Activated CD4-positive, alpha-beta T cell treated with anti-CD3 and anti-CD28 coated beads, Interleukin-2, amount 10 ng/mL, durations not matched to agents 7 days and 5 days (primary cell): ENCODE data around the gene GHRL. TPM values are rescaled to one million over a fixed set of nuclear protein-coding genes. Genes with fewer than 3 reads are reported as not detected.
A peak's percentile ranks its signal among the peaks of the same experiment; 100 is the strongest.

Experiments used
- CTCF ChIA-PET: fragments of 350-600 bp; sonication (Branson Sonifier 250); formaldehyde crosslinking; loops from one replicate; lab custom pipeline; 2021; ENCODE audit warnings: antibody characterized with exemption; lab: Charles Lee
- POLR2A ChIA-PET: fragments of 350-600 bp; sonication (Branson Sonifier 250); formaldehyde crosslinking; loops from one replicate; lab custom pipeline; 2021; ENCODE audit warnings: antibody characterized with exemption; lab: Charles Lee
- DNase-seq: peaks from one replicate; pipeline ENCODE4 v3.0.0-alpha.2; 2020
- H3K27ac Mint-ChIP-seq: one replicate; pipeline ENCODE4 v1.8.0; 2021; ENCODE audit warnings: mild to moderate bottlenecking, moderate library complexity, mixed read lengths
- H3K27me3 Mint-ChIP-seq: one replicate; pipeline ENCODE4 v1.8.0; 2021; ENCODE audit warnings: mixed read lengths
- H3K36me3 Mint-ChIP-seq: one replicate; pipeline ENCODE4 v1.8.0; 2021; ENCODE audit warnings: low read depth, mixed read lengths
- H3K4me1 Mint-ChIP-seq: one replicate; pipeline ENCODE4 v1.8.0; 2021; ENCODE audit warnings: mixed read lengths
- H3K4me3 Mint-ChIP-seq: one replicate; pipeline ENCODE4 v1.8.0; 2021; ENCODE audit warnings: mild to moderate bottlenecking, moderate library complexity, mixed read lengths
- H3K9me3 Mint-ChIP-seq: one replicate; pipeline ENCODE4 v1.8.0; 2021; ENCODE audit warnings: mixed read lengths
- total RNA-seq, 2 experiments: library from RNA; stranded (reverse); gene quantifications; one replicate each; pipeline ENCODE4 v1.2.3, GENCODE V29; 2021

The GHRL gene
- total RNA-seq, 2 experiments from 2014 or later: 0.30 to 0.56 TPM

DNA sequence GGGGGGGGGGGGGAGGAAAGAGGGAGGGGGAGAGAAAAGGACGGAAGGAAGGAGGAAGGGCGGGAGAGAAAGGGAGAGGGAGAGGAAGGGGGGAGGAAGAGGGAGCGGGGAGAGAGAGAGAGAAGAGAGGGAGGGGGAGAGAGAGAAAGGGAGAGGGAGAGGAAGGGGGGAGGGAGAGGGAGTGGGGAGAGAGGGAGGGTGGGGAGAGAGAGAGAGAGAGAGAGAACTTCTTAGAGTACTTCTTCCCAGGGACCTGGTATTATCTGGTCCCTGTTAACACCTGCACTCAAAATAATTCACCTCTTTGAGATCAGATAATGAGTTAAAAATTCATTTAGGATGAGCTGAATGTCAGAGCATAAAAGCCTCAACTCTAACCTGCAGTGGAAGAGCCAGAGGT is 27.1 kb upstream of the GHRL start:
- ChIA-PET POLR2A (no interaction called here), CTCF (no interaction called here)
- no peaks in the 10 kb centered on the region for H3K9me3 Mint-ChIP-seq
- peaks cover 27% of the 10 kb centered on the region for H3K4me1 Mint-ChIP-seq
- peak overlapping the region; percentile 90 for H3K27ac Mint-ChIP-seq
- H3K4me3 Mint-ChIP-seq: peak overlapping the region; percentile 94
- H3K36me3 Mint-ChIP-seq: peaks cover 10% of the 10 kb centered on the region
- DNase-seq: no peak
- peaks cover 3% of the 10 kb centered on the region for H3K27me3 Mint-ChIP-seq

DNA sequence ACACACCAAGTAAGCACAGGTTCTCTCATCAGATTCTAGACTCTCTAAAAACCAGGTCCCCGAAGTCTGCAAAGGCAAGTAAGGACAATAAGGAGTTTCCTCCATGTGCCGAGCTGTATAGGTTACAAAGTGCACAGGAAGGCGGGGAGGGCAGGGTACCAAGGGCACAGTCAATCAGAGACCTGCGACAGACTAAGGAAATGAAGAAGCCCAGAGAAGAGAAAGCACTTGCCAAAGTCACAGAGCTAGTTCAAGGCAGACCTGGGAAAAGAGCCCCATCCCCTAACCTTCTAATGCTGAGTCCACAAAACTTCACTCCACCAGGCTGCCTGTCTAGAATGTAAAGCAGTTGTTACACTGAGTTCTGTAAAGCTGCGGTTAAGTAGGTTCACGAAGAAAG is 26.5 kb upstream of the GHRL start:
- ChIA-PET CTCF (interaction anchor here (0.8 kb wide), 1 partner anchor 32 kb away, joined by 4 read pairs; no protein-coding TSS in a partner anchor), POLR2A (no interaction called here)
- Mint-ChIP-seq H3K27me3 (no peaks in the 10 kb centered on the region), H3K4me1 (peaks cover 27% of the 10 kb centered on the region), H3K36me3 (peaks cover 14% of the 10 kb centered on the region), H3K27ac (peak overlapping the region; percentile 79), H3K4me3 (peak overlapping the region; percentile 73), H3K9me3 (no peaks in the 10 kb centered on the region)
- no peak for DNase-seq

DNA sequence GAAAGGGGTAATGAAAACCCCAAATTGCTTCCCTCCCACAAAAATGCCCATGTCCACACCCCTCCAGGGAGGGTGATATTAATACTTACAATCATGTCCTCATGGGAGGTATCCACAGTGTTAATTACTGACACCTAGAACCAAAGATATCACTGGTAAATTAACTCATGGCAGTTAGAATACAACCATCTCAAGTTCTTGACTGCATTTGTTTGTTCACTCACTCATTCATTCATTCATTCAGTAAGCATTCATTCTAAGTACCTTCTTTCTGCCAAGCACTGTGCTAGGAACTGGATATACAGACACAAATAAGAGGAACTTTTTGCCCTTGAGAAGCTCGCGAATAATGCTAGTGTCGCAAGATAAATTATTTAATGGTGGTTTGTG is 25.2 kb upstream of the GHRL start:
- no peak for DNase-seq
- no peaks in the 10 kb centered on the region for H3K9me3 Mint-ChIP-seq
- H3K4me1 Mint-ChIP-seq: peaks cover 27% of the 10 kb centered on the region
- H3K36me3 Mint-ChIP-seq: peaks cover 17% of the 10 kb centered on the region
- no peak overlapping the region for H3K4me3 Mint-ChIP-seq
- POLR2A ChIA-PET: no interaction called here
- H3K27me3 Mint-ChIP-seq: no peaks in the 10 kb centered on the region
- CTCF ChIA-PET: no interaction called here
- peak overlapping the region; percentile 28 for H3K27ac Mint-ChIP-seq

DNA sequence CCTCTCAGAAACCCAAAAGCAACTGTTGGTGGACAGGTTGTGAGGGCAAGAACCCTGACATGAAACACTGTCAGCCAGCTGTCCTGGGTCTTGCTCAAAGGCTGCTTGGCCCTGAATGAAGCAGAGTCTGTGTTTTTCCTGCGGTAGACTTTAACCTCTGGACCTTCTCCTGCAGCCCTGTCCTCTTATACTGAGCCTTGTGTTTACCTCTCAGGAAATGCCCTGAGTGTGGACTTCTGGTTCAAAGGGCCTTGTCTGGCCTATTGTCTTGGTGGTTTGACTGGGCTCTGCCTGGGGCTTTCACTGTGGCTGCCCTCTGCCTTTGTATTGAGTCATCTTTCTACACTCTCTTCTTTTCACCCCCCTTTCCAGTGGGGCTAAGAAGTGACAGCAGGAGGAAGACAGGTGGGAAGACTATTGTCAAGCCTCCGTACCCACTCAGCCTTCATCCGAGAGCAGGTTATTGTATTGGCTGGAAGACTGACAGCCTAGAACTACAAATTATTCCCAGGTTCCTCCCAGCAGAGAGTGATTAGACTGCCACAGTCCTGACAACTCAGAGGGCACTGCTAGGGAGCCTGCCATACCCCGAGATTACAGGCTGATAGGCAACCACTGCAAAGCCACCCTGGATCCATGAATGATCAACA is 24.7 kb upstream of the GHRL start:
- H3K27me3 Mint-ChIP-seq: no peaks in the 10 kb centered on the region
- POLR2A ChIA-PET: no interaction called here
- peak overlapping the region; percentile 13 for H3K27ac Mint-ChIP-seq

DNA sequence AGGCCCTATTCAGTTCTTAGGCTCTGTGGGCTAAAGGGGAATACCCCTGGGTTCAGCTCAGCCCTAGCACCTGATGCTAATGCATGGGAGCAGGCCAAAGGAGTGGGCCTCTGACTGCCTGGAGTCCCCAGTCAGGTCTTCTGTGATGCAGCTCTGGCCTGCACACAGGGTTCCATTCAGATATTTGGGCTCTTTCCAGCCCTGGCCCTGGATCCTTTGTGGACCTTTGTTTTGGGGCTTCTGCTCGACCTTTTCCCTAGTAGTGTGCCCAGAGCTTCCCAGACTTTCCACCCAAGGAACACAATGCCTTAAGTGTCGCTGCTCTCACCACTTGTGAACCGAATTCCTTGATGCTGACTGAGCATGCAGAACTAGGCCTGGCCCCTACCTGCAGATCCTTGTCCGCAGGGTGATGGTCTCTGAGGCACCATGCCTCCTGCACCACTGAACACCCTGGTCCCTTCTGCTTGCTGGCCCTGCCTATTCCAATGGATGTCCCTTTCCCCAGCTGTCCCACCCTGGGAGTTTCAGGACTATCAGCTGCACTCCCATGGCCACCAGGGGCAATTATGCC is 23.1 kb upstream of the GHRL start:
- Mint-ChIP-seq H3K36me3 (peaks cover 27% of the 10 kb centered on the region), H3K4me1 (peaks cover 18% of the 10 kb centered on the region), H3K27ac (no peak overlapping the region), H3K27me3 (no peaks in the 10 kb centered on the region), H3K9me3 (no peaks in the 10 kb centered on the region), H3K4me3 (no peak overlapping the region)
- DNase-seq: no peak
- CTCF ChIA-PET: interaction anchor here (0.6 to 2.0 kb wide), 3 partner anchors 29 to 383 kb away, joined by 4 to 6 read pairs (median 5); no protein-coding TSS in a partner anchor
- POLR2A ChIA-PET: interaction anchor here (0.6 kb wide), 1 partner anchor 10 kb away, joined by 3 read pairs; no protein-coding TSS in a partner anchor

More for the DNA sequence above, 24.7 kb upstream of the GHRL start:
- Mint-ChIP-seq H3K36me3 (peaks cover 21% of the 10 kb centered on the region), H3K4me1 (peaks cover 27% of the 10 kb centered on the region), H3K9me3 (no peaks in the 10 kb centered on the region), H3K4me3 (no peak overlapping the region)
- CTCF ChIA-PET: no interaction called here
- DNase-seq: no peak

DNA sequence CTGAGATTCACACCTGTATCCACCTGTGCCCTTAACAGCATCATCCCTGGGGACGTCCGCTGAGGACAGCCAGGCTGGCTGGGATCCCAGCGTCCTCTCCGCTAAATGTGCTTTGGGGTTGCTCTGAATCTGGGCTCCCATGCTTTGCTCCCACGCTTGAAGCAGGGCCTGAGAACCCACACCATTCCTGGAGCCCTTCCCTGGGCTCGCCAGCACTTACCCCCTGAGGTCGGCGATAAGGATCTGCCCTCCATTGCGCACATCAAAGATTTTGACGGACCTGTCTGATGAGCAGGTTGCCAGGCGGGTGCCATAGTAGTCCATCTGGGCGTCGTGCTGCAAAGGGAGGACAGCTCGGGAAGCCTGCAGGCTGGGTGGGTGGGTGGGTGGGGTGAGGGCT is 22.4 kb upstream of the GHRL start:
- Mint-ChIP-seq H3K4me1 (peaks cover 18% of the 10 kb centered on the region), H3K27me3 (no peaks in the 10 kb centered on the region), H3K27ac (no peak overlapping the region), H3K4me3 (no peak overlapping the region), H3K9me3 (no peaks in the 10 kb centered on the region), H3K36me3 (peaks cover 35% of the 10 kb centered on the region)
- ChIA-PET POLR2A (no interaction called here), CTCF (interaction anchor here (0.9 to 2.0 kb wide), 2 partner anchors 28 to 383 kb away, joined by 4 to 6 read pairs; no protein-coding TSS in a partner anchor)
- no peak for DNase-seq

DNA sequence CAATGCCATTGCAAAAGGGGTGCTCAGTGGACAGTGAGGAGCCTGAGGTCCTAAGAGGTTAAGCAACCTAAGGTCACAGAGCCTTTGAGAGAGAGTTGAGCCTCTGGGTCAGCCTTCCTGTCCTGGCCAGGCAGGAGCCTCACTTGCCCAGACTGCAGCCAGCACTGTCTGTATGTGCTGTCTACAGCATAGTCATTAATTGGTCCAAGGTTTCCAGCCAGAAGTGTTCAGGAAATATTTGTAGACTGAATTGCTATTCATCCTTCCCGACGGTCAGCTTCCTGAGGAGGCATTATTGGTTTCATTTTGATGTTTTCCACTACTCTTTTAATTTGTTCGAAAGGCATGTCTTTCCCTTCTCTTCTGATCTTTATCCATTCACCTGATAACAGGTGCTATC is 20.1 kb upstream of the GHRL start:
- no peaks in the 10 kb centered on the region for H3K9me3 Mint-ChIP-seq
- POLR2A ChIA-PET: no interaction called here
- no peak overlapping the region for H3K27ac Mint-ChIP-seq
- H3K36me3 Mint-ChIP-seq: peaks cover 46% of the 10 kb centered on the region
- DNase-seq: no peak
- no peaks in the 10 kb centered on the region for H3K27me3 Mint-ChIP-seq
- CTCF ChIA-PET: no interaction called here
- peaks cover 1% of the 10 kb centered on the region for H3K4me1 Mint-ChIP-seq
- H3K4me3 Mint-ChIP-seq: no peak overlapping the region

DNA sequence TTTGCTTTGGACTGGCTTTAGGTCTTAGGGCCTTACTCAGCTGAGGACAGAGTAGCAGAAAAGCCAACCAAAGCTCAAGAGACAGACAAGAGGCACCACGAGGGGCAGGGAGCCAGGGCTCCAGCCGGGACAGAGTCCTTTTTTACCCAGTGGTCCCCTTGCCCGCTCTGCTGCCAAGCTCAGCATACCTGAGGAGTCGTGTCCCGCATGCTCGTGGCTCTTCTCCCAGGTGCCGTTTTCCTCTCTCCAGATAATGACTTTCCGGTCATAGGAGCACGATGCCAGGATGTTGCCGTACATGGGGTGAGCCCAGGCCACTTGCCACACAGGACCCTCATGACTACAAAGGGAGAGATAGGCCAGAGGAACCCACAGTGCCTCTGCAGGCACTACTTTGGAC is 19.6 kb upstream of the GHRL start:
- Mint-ChIP-seq H3K27me3 (no peaks in the 10 kb centered on the region), H3K9me3 (no peaks in the 10 kb centered on the region), H3K4me3 (no peak overlapping the region), H3K36me3 (peaks cover 47% of the 10 kb centered on the region), H3K4me1 (peaks cover 1% of the 10 kb centered on the region), H3K27ac (no peak overlapping the region)
- no peak for DNase-seq
- CTCF ChIA-PET: no interaction called here
- POLR2A ChIA-PET: no interaction called here

DNA sequence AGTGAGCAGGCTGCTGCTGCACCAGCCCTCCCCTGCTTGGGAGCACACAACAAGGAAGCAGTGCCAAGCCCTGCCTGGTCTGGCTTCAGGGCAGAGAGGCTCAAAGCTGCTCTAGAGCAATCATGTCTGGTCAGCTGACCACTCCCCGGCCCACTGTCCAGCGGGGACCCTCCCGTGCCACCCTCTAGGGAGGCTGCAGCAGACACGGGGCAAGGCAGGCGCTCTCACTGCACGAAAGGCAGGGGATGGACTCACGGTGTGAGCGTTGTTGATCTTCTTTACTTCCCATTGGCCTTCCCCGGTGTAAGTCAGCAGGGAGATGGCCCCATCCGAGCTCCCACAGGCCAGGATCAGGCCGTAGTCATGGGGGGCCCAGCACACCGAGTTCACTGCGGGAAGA is 19.0 kb upstream of the GHRL start:
- no peak for DNase-seq
- H3K4me3 Mint-ChIP-seq: no peak overlapping the region
- CTCF ChIA-PET: no interaction called here
- H3K27ac Mint-ChIP-seq: no peak overlapping the region
- H3K9me3 Mint-ChIP-seq: no peaks in the 10 kb centered on the region
- POLR2A ChIA-PET: interaction anchor here (0.7 kb wide), 1 partner anchor 170 kb away, joined by 3 read pairs; the partner anchor contains the start of gene VHL
- H3K36me3 Mint-ChIP-seq: peaks cover 50% of the 10 kb centered on the region
- no peaks in the 10 kb centered on the region for H3K27me3 Mint-ChIP-seq
- H3K4me1 Mint-ChIP-seq: peaks cover 1% of the 10 kb centered on the region

DNA sequence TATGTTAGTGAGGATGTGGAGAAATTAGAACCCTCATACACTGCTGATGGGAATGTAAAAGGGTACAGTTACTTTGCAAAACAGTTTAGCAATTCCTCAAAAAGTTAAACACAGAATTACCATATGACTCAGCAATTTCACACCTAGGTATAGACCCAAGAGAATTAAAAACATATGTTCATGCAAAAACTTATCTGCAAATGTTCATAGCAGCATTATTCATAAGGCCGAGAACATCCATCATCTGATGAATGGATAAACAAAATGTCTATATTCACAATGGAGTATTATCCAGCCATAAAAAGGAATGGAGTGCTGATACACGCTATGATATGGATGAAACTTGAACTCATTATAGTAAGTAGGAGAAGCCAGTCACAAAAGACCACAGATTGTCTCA is 17.8 kb upstream of the GHRL start:
- Mint-ChIP-seq H3K9me3 (no peaks in the 10 kb centered on the region), H3K36me3 (peaks cover 56% of the 10 kb centered on the region), H3K27ac (no peak overlapping the region), H3K4me3 (no peak overlapping the region), H3K4me1 (peaks cover 1% of the 10 kb centered on the region), H3K27me3 (no peaks in the 10 kb centered on the region)
- POLR2A ChIA-PET: no interaction called here
- DNase-seq: no peak
- CTCF ChIA-PET: interaction anchor here (0.8 kb wide), 1 partner anchor 378 kb away, joined by 3 read pairs; no protein-coding TSS in a partner anchor

DNA sequence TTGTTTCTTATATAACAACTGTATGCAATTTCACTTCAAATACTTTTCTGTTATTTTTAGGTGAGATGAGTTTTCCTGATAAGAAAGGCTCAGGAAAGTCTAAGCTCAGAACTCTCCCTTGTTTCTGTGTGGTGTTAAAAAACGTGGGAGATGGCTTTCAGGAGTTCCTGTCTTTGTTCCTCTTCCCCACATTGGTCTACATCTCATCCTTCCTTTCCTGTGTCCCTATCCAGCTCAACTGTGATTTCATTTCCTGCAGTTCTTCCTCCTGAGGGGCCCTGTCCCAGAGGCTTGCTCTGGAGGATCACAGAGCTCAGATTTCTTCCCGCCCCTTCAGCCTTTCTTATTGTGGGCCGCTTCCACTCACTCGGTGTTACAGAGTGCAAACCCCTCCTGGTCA is 17.0 kb upstream of the GHRL start:
- no peak for DNase-seq
- Mint-ChIP-seq H3K4me3 (no peak overlapping the region), H3K27me3 (no peaks in the 10 kb centered on the region), H3K4me1 (peaks cover 1% of the 10 kb centered on the region), H3K9me3 (no peaks in the 10 kb centered on the region), H3K27ac (peak overlapping the region; percentile 4), H3K36me3 (peaks cover 52% of the 10 kb centered on the region)
- CTCF ChIA-PET: interaction anchor here (0.8 kb wide), 1 partner anchor 21 kb away, joined by 3 read pairs; no protein-coding TSS in a partner anchor
- POLR2A ChIA-PET: no interaction called here

DNA sequence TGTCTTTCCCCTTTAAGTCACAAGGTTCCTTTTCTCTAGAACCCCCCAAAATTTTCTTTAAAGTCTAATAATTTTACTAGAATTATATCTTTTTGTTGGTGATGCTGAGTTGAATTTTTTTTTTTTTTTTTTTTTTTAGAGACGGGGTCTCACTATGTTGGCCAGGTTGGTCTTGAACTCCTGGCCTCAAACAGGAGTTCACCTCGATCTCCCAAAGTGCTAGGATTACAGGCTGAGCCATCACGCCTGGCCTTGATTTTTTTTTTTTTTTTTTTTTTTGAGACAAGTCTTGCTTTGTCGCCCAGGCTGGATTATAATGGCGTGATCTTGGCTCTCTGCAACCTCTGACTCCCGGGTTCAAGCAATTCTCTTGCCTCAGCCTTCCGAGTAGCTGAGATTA is 15.9 kb upstream of the GHRL start:
- Mint-ChIP-seq H3K27ac (no peak overlapping the region), H3K4me1 (peaks cover 1% of the 10 kb centered on the region), H3K9me3 (no peaks in the 10 kb centered on the region), H3K27me3 (no peaks in the 10 kb centered on the region), H3K36me3 (peaks cover 51% of the 10 kb centered on the region), H3K4me3 (no peak overlapping the region)
- CTCF ChIA-PET: no interaction called here
- POLR2A ChIA-PET: no interaction called here
- no peak for DNase-seq

DNA sequence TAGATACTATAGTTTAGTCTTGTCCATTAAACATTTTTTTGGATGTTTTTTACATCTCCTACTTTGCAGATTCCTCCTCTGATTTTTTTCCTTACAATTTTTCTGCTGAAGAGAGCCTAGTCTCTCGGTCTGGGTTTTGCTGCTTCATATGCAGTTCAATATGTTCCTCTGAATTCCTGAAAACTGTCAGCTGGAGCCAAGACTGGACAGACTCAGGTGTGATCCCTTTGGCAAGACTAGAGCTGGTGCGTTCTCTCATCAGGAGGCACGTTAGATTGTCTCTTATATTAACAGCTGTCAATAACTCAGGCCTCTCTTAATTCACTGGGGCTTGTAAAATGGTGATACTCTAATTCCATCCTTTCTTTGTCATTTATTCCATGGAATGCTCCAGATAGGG is 13.4 kb upstream of the GHRL start:
- Mint-ChIP-seq H3K36me3 (peaks cover 59% of the 10 kb centered on the region), H3K4me3 (no peak overlapping the region), H3K4me1 (peaks cover 1% of the 10 kb centered on the region), H3K9me3 (no peaks in the 10 kb centered on the region), H3K27ac (no peak overlapping the region), H3K27me3 (no peaks in the 10 kb centered on the region)
- ChIA-PET POLR2A (no interaction called here), CTCF (interaction anchor here (0.6 to 1.5 kb wide), 4 partner anchors 14 to 830 kb away, joined by 3 to 5 read pairs (median 3); partner anchors contain the start of genes CRELD1 and GHRL)
- DNase-seq: no peak
